Activated CD8-positive, alpha-beta memory T cell treated with anti-CD3 and anti-CD28 coated beads, Interleukin-2, amount 50 U/mL, for 1 hour (primary cell): ENCODE measurements around the gene ZCCHC2.

ENCODE experiments used
- DNase-seq: peaks from one replicate; pipeline ENCODE4 v3.0.0-alpha.2; 2020; ENCODE audit errors: extremely low read depth

ZCCHC2 gene

GRCh38 chr18:62522504-62523254 is at the start of gene ZCCHC2:
ZCCHC2 (plus strand) TSS chr18:62523025; CDS start chr18:62523425, 400 bp downstream.
- peak; percentile 82 for DNase-seq

GRCh38 chr18:62479574-62479973 is 43.3 kb upstream of the ZCCHC2 start:
- no peak for DNase-seq

GRCh38 chr18:62480927-62481326 is 41.9 kb upstream of the ZCCHC2 start:
- DNase-seq, result no peak

- no peak for DNase-seq
Observed at GRCh38 chr18:62484941-62485340, 37.9 kb upstream of the ZCCHC2 start.

- DNase-seq, result no peak
Observed at GRCh38 chr18:62485684-62486083, 37.1 kb upstream of the ZCCHC2 start.

GRCh38 chr18:62486290-62486964 is 36.4 kb upstream of the ZCCHC2 start:
- DNase-seq, result no peak

GRCh38 chr18:62487161-62487560 is 35.7 kb upstream of the ZCCHC2 start:
- no peak for DNase-seq

GRCh38 chr18:62490967-62491695 is 31.7 kb upstream of the ZCCHC2 start:
- no peak for DNase-seq

- DNase-seq, result no peak
Observed at GRCh38 chr18:62493033-62493862, 29.6 kb upstream of the ZCCHC2 start.

- no peak for DNase-seq
Observed at GRCh38 chr18:62494764-62495163, 28.1 kb upstream of the ZCCHC2 start.

GRCh38 chr18:62496262-62496661 is 26.6 kb upstream of the ZCCHC2 start:
- DNase-seq, result no peak

GRCh38 chr18:62497190-62497772 is 25.5 kb upstream of the ZCCHC2 start:
- DNase-seq, result no peak

GRCh38 chr18:62498616-62499262 is 24.1 kb upstream of the ZCCHC2 start:
- no peak for DNase-seq

- DNase-seq, result no peak
Observed at GRCh38 chr18:62499263-62499650, 23.6 kb upstream of the ZCCHC2 start.

GRCh38 chr18:62500174-62500573 is 22.7 kb upstream of the ZCCHC2 start:
- DNase-seq, result no peak

GRCh38 chr18:62500966-62501591 is 21.7 kb upstream of the ZCCHC2 start:
- no peak for DNase-seq

GRCh38 chr18:62505669-62506494 is 16.9 kb upstream of the ZCCHC2 start:
- DNase-seq, result no peak

GRCh38 chr18:62506495-62507143 is 16.2 kb upstream of the ZCCHC2 start:
- no peak for DNase-seq

GRCh38 chr18:62509779-62510178 is 13.0 kb upstream of the ZCCHC2 start:
- DNase-seq, result no peak
